Measurements from ENCODE around the gene COL4A2.

COL4A2 gene

GRCh38 chr13:110407021-110407420 lies 99.9 kb downstream of the COL4A2 start:
- DNase-seq = no peak

- DNase-seq = no peak
Measured at GRCh38 chr13:110407531-110407930, 100.4 kb downstream of the COL4A2 start.

- DNase-seq = no peak
Measured at GRCh38 chr13:110408286-110408685, 101.2 kb downstream of the COL4A2 start.

GRCh38 chr13:110409581-110409992 lies 102.5 kb downstream of the COL4A2 start:
- DNase-seq = no peak

- no peak for DNase-seq
Measured at GRCh38 chr13:110410000-110410399, 102.9 kb downstream of the COL4A2 start.

GRCh38 chr13:110410936-110411687 lies 104.0 kb downstream of the COL4A2 start:
- DNase-seq = no peak

GRCh38 chr13:110411688-110412059 lies 104.6 kb downstream of the COL4A2 start:
- DNase-seq = no peak

GRCh38 chr13:110412132-110412914 lies 105.2 kb downstream of the COL4A2 start:
- DNase-seq = no peak

- no peak for DNase-seq
Measured at GRCh38 chr13:110413016-110413675, 106.1 kb downstream of the COL4A2 start.

- DNase-seq = no peak
Measured at GRCh38 chr13:110413676-110414040, 106.6 kb downstream of the COL4A2 start.

- DNase-seq = no peak
Measured at GRCh38 chr13:110414283-110414682, 107.2 kb downstream of the COL4A2 start.

- DNase-seq = no peak
Measured at GRCh38 chr13:110414931-110415330, 107.8 kb downstream of the COL4A2 start.

- DNase-seq = no peak
Measured at GRCh38 chr13:110415669-110416068, 108.6 kb downstream of the COL4A2 start.

GRCh38 chr13:110416131-110417025 lies 109.3 kb downstream of the COL4A2 start:
- no peak for DNase-seq

- no peak for DNase-seq
Measured at GRCh38 chr13:110418944-110419343, 111.9 kb downstream of the COL4A2 start.

- no peak for DNase-seq
Measured at GRCh38 chr13:110419381-110419791, 112.3 kb downstream of the COL4A2 start.

GRCh38 chr13:110419946-110420345 lies 112.9 kb downstream of the COL4A2 start:
- DNase-seq = no peak

- no peak for DNase-seq
Measured at GRCh38 chr13:110420626-110421025, 113.5 kb downstream of the COL4A2 start.

- no peak for DNase-seq
Measured at GRCh38 chr13:110421061-110421460, 114.0 kb downstream of the COL4A2 start.

GRCh38 chr13:110421696-110422385 lies 114.8 kb downstream of the COL4A2 start:
- DNase-seq = no peak

- DNase-seq = no peak
Measured at GRCh38 chr13:110422913-110423688, 116.0 kb downstream of the COL4A2 start.

Data from NCI-H2171 (cell line).